OCI-LY7 (cell line): ENCODE measurements around the gene ADGRG3. TPM values are rescaled to one million over a fixed set of nuclear protein-coding genes. Genes with fewer than 3 reads are reported as not detected.

Experiments
- BruUV-seq: library from RNA; stranded (reverse); fragments of 400-500 nt; replicated peaks from 2 replicates; lab custom pipeline; 2021; lab: Mats Ljungman, UMichigan
- CTCF ChIA-PET: fragments of 300-600 bp; sonication (Branson Sonifier 250); formaldehyde crosslinking; loops from one replicate; lab custom pipeline; 2022; ENCODE audit warnings: antibody characterized with exemption; ENCODE audit not compliant: unreplicated experiment; lab: Charles Lee
- POLR2A ChIA-PET: fragments of 300-600 bp; sonication (Branson Sonifier 250); formaldehyde crosslinking; loops from one replicate; lab custom pipeline; 2022; ENCODE audit warnings: antibody characterized with exemption; lab: Charles Lee
- DNase-seq: peaks from one replicate; pipeline ENCODE4 v3.0.0-alpha.2; 2015; ENCODE audit warnings: low spot score
- H2AFZ ChIP-seq: fragments of 200-600 bp; sonication (generic), shearing (Covaris generic); 2 replicates; pipeline ENCODE4 v1.6.1; 2014; ENCODE audit warnings: mild to moderate bottlenecking, antibody characterized with exemption, low read length, moderate library complexity
- H3K27ac ChIP-seq: fragments of 200-600 bp; sonication (generic); 2 replicates; pipeline ENCODE4 v1.5.1; 2014; ENCODE audit warnings: mixed run types, low read depth, mild to moderate bottlenecking, moderate library complexity, low read length, inconsistent platforms; ENCODE audit not compliant: poor library complexity, severe bottlenecking
- H3K36me3 ChIP-seq: fragments of 200-600 bp; sonication (generic); 2 replicates; pipeline ENCODE4 v1.6.1; 2014; ENCODE audit warnings: mild to moderate bottlenecking, antibody characterized with exemption, low read length, moderate library complexity, mixed read lengths; ENCODE audit not compliant: insufficient read depth
- H3K4me1 ChIP-seq: fragments of 200-600 bp; sonication (generic); 2 replicates; pipeline ENCODE4 v1.5.1; 2014; ENCODE audit warnings: mild to moderate bottlenecking, low read length; ENCODE audit not compliant: insufficient read depth, poor library complexity, severe bottlenecking
- H3K4me2 ChIP-seq: fragments of 200-600 bp; sonication (generic); 2 replicates; pipeline ENCODE4 v1.6.1; 2014; ENCODE audit warnings: mild to moderate bottlenecking, low read length
- H3K4me3 ChIP-seq: fragments of 200-600 bp; sonication (generic); 2 replicates; pipeline ENCODE4 v1.5.1; 2014; ENCODE audit warnings: mild to moderate bottlenecking, low read depth, low read length; ENCODE audit not compliant: poor library complexity, severe bottlenecking
- H3K79me2 ChIP-seq: fragments of 200-600 bp; sonication (generic); 2 replicates; pipeline ENCODE4 v1.6.1; 2016; ENCODE audit warnings: low read depth, mild to moderate bottlenecking, low read length, moderate library complexity, mixed read lengths; ENCODE audit not compliant: insufficient read depth
- H3K9me2 ChIP-seq: fragments of 200-600 bp; sonication (generic); 2 replicates; pipeline ENCODE4 v1.6.1; 2016; ENCODE audit warnings: mild to moderate bottlenecking, low read length, mixed read lengths; ENCODE audit not compliant: insufficient read depth
- H3K9me3 ChIP-seq: fragments of 200-600 bp; sonication (generic); 2 replicates; pipeline ENCODE4 v1.6.1; 2014; ENCODE audit warnings: mild to moderate bottlenecking, mixed run types, low read length, mixed read lengths
- H4K20me1 ChIP-seq: fragments of 200-600 bp; sonication (generic); 2 replicates; pipeline ENCODE4 v1.6.1; 2014; ENCODE audit warnings: mild to moderate bottlenecking, antibody characterized with exemption, low read length, moderate library complexity, mixed read lengths; ENCODE audit not compliant: insufficient read depth
- EZH2phosphoT487 ChIP-seq: fragments of 200-600 bp; sonication (generic); IDR thresholded peaks from 2 replicates; pipeline ENCODE4 v1.6.1; 2018; ENCODE audit warnings: low read depth, borderline replicate concordance, mild to moderate bottlenecking, mixed run types, antibody characterized with exemption, low read length, moderate library complexity, mixed read lengths
- intact Hi-C: fragments of 100-400 bp; cut with micrococcal nuclease; formaldehyde crosslinking; loops from one replicate; pipeline ENCODE4 v1.10.0; 2022; ENCODE audit not compliant: unreplicated experiment
- total RNA-seq, 2 experiments: library from RNA; depleted of rRNA in 1 of 2; stranded (reverse); fragments of >200 nt in 1 of 2; shearing (Covaris generic) in 1 of 2; gene quantifications; 2 replicates each; pipeline ENCODE4 v1.2.3, GENCODE V29; 2014 to 2022
- TF ChIP-seq, protein P1 (sequence below): fragments of 200-600 bp; sonication (generic); conservative IDR thresholded peaks from 2 replicates; pipeline ENCODE4 v1.5.1; 2014; ENCODE audit warnings: mild to moderate bottlenecking, antibody characterized with exemption, low read length, moderate library complexity, mixed read lengths

ADGRG3 gene
- total RNA-seq, 2 experiments from 2014 or later, result not detected

- peak overlapping the region; percentile 65 for H3K4me2 ChIP-seq
- CTCF ChIA-PET, result no interaction called here
- DNase-seq, result no peak
- H3K79me2 ChIP-seq, result no peaks in the 10 kb centered on the region
- no peak overlapping the region for H3K27ac ChIP-seq
- H3K9me2 ChIP-seq, result no peaks in the 10 kb centered on the region
- intact Hi-C loops, result no loop called here
- peaks cover 18% of the 10 kb centered on the region for H3K4me1 ChIP-seq
- H3K4me3 ChIP-seq, result no peak overlapping the region
- H3K36me3 ChIP-seq, result no peaks in the 10 kb centered on the region
- H3K9me3 ChIP-seq, result no peaks in the 10 kb centered on the region
- no peak overlapping the region; the same call in 1 of the 2 replicates for H2AFZ ChIP-seq
- TF ChIP-seq, protein P1, sequence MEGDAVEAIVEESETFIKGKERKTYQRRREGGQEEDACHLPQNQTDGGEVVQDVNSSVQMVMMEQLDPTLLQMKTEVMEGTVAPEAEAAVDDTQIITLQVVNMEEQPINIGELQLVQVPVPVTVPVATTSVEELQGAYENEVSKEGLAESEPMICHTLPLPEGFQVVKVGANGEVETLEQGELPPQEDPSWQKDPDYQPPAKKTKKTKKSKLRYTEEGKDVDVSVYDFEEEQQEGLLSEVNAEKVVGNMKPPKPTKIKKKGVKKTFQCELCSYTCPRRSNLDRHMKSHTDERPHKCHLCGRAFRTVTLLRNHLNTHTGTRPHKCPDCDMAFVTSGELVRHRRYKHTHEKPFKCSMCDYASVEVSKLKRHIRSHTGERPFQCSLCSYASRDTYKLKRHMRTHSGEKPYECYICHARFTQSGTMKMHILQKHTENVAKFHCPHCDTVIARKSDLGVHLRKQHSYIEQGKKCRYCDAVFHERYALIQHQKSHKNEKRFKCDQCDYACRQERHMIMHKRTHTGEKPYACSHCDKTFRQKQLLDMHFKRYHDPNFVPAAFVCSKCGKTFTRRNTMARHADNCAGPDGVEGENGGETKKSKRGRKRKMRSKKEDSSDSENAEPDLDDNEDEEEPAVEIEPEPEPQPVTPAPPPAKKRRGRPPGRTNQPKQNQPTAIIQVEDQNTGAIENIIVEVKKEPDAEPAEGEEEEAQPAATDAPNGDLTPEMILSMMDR, result no peak
- no peak for TF ChIP-seq EZH2phosphoT487
- no peaks in the 10 kb centered on the region for H4K20me1 ChIP-seq
- BruUV-seq, result no TSS peak
- POLR2A ChIA-PET, result no interaction called here
Observed at GRCh38 chr16:57694231-57694724, 26.2 kb downstream of the ADGRG3 start.

DNA sequence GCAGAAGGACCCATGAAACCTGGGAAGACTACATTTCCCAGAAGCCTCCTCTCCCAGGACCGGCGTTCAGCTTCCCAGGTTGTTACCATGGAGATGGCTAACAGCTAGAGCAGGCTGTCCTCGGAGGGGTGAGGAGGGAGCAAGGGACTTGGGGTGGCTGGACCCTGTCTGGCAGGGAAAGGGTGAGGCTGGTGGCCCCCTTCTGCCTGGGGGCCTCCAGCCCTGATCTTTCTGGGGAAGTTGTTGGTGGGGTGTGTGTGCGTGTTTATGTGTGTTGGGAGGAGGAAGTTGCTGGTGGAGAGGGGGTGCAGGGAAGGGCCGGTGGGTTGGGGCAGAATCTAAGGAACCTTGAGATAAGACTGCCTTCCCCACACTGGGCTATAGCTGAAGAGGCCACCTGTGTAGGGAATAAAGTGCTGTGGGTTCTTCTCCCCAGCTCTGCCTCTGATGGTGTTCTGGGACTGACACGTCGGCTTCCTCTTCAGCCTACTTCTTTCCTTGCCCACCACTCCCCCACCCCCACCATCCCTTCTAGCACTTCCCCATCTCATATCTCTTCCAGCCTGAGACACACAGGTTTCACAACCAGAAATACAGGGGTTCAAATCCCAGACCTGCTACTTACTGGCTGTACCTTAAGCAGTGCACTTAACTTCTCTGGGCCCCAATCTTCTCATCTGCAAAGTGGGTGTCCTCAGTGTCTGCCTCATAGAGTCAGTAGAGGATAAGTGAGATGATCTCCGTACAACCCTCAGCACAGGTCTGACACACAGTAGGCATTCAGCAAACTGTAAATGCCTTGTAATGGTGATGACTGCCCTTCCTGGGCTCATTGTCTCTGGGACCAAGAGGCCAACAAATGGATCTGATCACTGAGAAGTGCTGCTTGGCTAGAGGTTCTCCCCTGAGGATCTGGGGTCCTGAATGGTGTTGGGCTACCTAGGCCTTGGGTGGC, 26.9 kb downstream of the ADGRG3 start, which contains the start of gene DRC7:
DRC7 (plus strand) TSS at position 82 of the 955 bp plus-strand sequence. CDS start 3,144 bp downstream, outside the sequence.
- H3K79me2 ChIP-seq, result no peaks in the 10 kb centered on the region
- DNase-seq, result peak; percentile 58
- H4K20me1 ChIP-seq, result no peaks in the 10 kb centered on the region
- peak within 1 kb of the TSS; percentile 53 for H3K4me3 ChIP-seq
- H2AFZ ChIP-seq, result peak within 1 kb of the TSS; percentile 90; the same call in 1 of the 2 replicates
- no peaks in the 10 kb centered on the region for H3K9me2 ChIP-seq
- H3K4me1 ChIP-seq, result peaks cover 11% of the 10 kb centered on the region
- H3K36me3 ChIP-seq, result no peaks in the 10 kb centered on the region
- H3K4me2 ChIP-seq, result peak within 1 kb of the TSS; percentile 65
- intact Hi-C loops, result no loop called here
- TF ChIP-seq, protein P1, result no peak
- no peak for TF ChIP-seq EZH2phosphoT487
- H3K9me3 ChIP-seq, result no peaks in the 10 kb centered on the region
- no peak within 1 kb of the TSS for H3K27ac ChIP-seq
- no TSS peak for BruUV-seq
- POLR2A ChIA-PET, result no interaction called here
- CTCF ChIA-PET, result no interaction called here
